H1 (cell line): ENCODE measurements around the gene TMEM156. TPM values are rescaled to one million over a fixed set of nuclear protein-coding genes. Genes with fewer than 3 reads are reported as not detected.

Experiments used
- CBX5 ChIP-seq: fragments of 300-800, 300-1000 bp; sonication (generic); IDR thresholded peaks from 2 replicates; pipeline ENCODE4 v1.7.1; 2016; ENCODE audit warnings: antibody characterized with exemption, low read length, low read depth
- GTF2F1 ChIP-seq: IDR thresholded peaks from 2 replicates; pipeline ENCODE4 v1.6.1; 2012; ENCODE audit warnings: low read depth, low read length, improper control_type of control experiment, borderline replicate concordance
- JUND ChIP-seq: IDR thresholded peaks from 2 replicates; pipeline ENCODE4 v1.6.1; 2011; ENCODE audit warnings: mild to moderate bottlenecking, improper control_type of control experiment, low read length
- NRF1 ChIP-seq: IDR thresholded peaks from 2 replicates; pipeline ENCODE4 v1.6.1; 2011; ENCODE audit warnings: mild to moderate bottlenecking, low read depth, low read length, improper control_type of control experiment
- SAP30 ChIP-seq: fragments of 300-600 bp; sonication (generic); IDR thresholded peaks from 2 replicates; pipeline ENCODE4 v1.7.1; 2012; ENCODE audit warnings: low read length, moderate library complexity, mild to moderate bottlenecking, inconsistent platforms; ENCODE audit not compliant: insufficient read depth, insufficient replicate concordance
- SP2 ChIP-seq: IDR thresholded peaks from 2 replicates; pipeline ENCODE4 v1.6.1; 2012; ENCODE audit warnings: mild to moderate bottlenecking, low read length, inconsistent platforms
- SP4 ChIP-seq: IDR thresholded peaks from 2 replicates; pipeline ENCODE4 v1.6.1; 2012; ENCODE audit warnings: low read length, inconsistent platforms
- ZNF274 ChIP-seq: IDR thresholded peaks from 2 replicates; pipeline ENCODE4 v1.7.0; 2012; ENCODE audit warnings: low read length, borderline replicate concordance; ENCODE audit errors: extremely low read depth
- polyA plus RNA-seq, 7 experiments: library from polyadenylated mRNA; depleted of rRNA in 3 of 7; stranded (reverse) in 5 of 7; unstranded in 2 of 7; fragments of >200 nt in 5 of 7; fragments of 200-250 nt in 2 of 7; gene quantifications; 1 replicate in 5 of 7; 2 replicates in 1 of 7; 4 replicates in 1 of 7; pipeline versions ENCODE4 v1.2.1 to v1.2.3, GENCODE V29; 2011 to 2013; ENCODE audit warnings: missing spikeins in 2 of 7, mixed read lengths in 2 of 7
- total RNA-seq: library from RNA; stranded (reverse); fragmentation: NEBNext Ultra II Directional; extraction: Animal tissue kit (Norgen Biotek cat#: 25700); gene quantifications from 2 replicates; pipeline ENCODE4 v1.2.1, GENCODE V29; 2021

TMEM156 gene
- total and polyA plus RNA-seq, 2 of the 8 experiments (the other 6 are each of a cell fraction or from before 2014, with no cell fraction given) = not detected

DNA sequence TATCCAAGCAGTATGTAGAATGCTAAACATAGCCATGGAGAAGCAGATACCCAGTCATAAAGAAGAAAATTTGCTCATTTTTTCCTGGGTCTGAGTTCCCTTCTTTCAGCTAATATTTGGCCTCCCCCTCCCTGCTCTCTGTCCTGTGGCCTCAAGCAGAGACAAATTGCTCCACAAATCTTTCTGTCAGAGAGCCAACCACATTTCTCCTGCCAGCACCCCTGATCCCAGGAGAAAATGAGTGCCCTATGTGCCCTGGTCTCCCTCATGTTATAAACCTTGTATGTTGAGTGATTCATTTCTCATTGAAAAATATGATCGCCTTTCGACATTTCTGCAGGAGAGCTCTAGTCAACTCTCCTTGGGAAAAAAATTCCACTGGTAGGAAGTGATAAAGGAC is 82.0 kb downstream of the TMEM156 start (continued):
- no peak for TF ChIP-seq SAP30
- no peak for TF ChIP-seq SP4
- TF ChIP-seq NRF1 = no peak
- TF ChIP-seq GTF2F1 = no peak
- TF ChIP-seq SP2 = no peak
- TF ChIP-seq JUND = no peak
- TF ChIP-seq CBX5 = no peak
- TF ChIP-seq ZNF274 = no peak
